Measurements from ENCODE around the gene MBP. TPM values are rescaled to one million over a fixed set of nuclear protein-coding genes. Genes with fewer than 3 reads are reported as not detected.
"Not testable (repeated sequence)": the region's sequence is repeated elsewhere in the genome, so short reads cannot be mapped to it uniquely, and the experiment has no call there.

The MBP gene
- total RNA-seq, 4 donors from 2014 or later, result 23.2 to 34.7 (median 28.2) TPM

DNA sequence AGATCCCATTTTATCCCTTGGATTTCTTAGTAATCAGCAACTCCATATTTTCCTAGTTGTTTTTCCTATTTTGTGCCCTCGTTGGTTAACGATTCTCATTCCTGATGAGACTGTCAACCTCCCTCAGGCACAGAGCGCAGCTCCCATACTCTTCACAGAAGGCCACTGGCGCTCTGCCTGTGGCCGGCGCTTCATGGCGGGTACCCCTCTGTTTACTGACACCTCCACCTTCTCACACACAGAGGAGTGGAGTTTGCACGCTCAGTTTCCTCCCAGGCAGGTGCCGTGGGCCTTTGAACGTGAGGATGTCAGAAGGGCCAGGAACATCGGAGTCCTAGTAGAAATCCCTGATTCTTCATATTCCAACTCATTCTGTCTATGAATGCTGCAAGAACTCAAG lies 139.0 kb downstream of the MBP start:
- 98% methylated on average over 7 of the region's 11 CpGs; no CpG with 5 or more reads in 1 of the 2 donors for WGBS, 2 donors (ENCODE audit: low coverage in 1 of 2)
- no peaks in the 10 kb centered on the region for H3K4me1 ChIP-seq
- H3K4me3 ChIP-seq, result no peak overlapping the region
- TF ChIP-seq POLR2AphosphoS5 (IDR thresholded peaks at IDR 0.05) (no peak), CTCF (IDR thresholded peaks at IDR 0.05) (no peak), EP300 (IDR thresholded peaks at IDR 0.05) (no peak), POLR2A (IDR thresholded peaks at IDR 0.05) (no peak)
- no peak overlapping the region for H3K27ac ChIP-seq
- no peaks in the 10 kb centered on the region for H3K36me3 ChIP-seq
- peaks cover 6% of the 10 kb centered on the region for H3K27me3 ChIP-seq
- no peak for ATAC-seq
- H3K9me3 ChIP-seq, result peaks cover 0 to 4% (median 0%) of the 10 kb centered on the region in 3 donors

DNA sequence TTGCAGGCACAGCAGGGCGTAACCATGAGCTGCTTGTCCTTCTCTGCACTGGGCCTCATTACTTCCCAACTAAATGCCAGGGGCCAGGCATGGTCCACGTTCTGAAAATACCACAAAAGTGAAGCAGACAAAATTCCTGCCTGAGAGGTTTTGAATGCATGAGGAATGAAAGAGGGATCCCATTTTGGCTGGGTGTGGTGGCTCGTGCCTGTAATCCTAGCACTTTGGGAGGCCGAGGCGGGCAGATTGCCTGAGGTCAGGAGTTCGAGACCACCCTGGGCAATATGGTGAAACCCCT lies 139.5 kb downstream of the MBP start:
- WGBS, 2 donors (ENCODE audit: low coverage in 1 of 2), result 88 to 100% methylated on average over 4 of the region's 6 CpGs
- Histone ChIP-seq H3K36me3 (no peaks in the 10 kb centered on the region), H3K4me1 (no peaks in the 10 kb centered on the region), H3K27ac (no peak overlapping the region), H3K9me3 (peaks cover 0 to 4% (median 0%) of the 10 kb centered on the region in 3 donors), H3K27me3 (peaks cover under 1% of the 10 kb centered on the region), H3K4me3 (no peak overlapping the region)
- ATAC-seq, result no peak
- no peak for TF ChIP-seq EP300 (IDR thresholded peaks at IDR 0.05)
- no peak for TF ChIP-seq POLR2AphosphoS5 (IDR thresholded peaks at IDR 0.05)
- no peak for TF ChIP-seq CTCF (IDR thresholded peaks at IDR 0.05)
- TF ChIP-seq POLR2A (IDR thresholded peaks at IDR 0.05), result no peak

DNA sequence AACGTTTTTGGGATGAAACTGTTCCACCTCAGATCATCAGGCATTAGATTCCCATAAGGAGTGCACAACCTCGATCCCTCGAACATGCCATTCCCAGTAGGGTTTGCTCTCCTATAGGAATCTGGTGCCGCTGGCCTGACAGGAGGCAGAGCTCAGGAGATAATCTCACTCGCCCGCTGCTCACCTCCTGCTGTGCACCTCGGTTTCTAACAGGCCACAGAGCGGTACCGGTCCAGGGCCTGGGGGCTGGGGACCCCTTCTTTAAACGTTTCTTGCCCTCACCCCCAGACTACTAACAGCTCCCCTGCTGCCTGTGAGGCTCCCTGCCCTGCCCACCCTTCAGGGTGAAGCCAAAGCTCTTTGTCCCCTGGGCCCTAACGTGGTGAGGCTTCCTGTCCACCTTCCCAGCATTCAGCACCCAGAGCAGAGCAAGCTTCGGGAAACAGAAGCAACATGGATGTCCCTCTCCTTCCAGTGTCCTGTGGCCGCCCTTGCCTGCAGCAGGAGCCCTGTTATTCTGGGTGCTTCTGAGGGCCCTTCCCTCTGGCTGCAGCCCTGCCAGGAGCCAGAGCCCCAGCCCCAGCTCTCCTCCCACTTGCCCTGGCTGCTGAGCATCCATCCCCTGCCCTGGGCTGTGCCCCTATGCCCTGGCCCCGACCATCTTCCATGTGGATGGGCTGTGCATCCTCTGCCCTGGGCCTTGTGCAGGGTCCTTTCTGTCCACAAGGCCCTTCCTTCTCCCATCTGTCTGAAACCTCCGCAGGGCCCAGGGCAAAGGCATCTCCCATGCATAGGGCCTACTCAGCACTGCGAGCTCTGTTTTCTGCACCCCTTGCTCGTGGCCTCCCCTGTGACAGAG lies 140.1 kb downstream of the MBP start:
- WGBS, 2 donors (ENCODE audit: low coverage in 1 of 2), result 63 to 100% methylated on average over 2 to 9 of the region's 17 CpGs
- Histone ChIP-seq H3K4me3 (no peak overlapping the region), H3K36me3 (no peaks in the 10 kb centered on the region), H3K27ac (no peak overlapping the region), H3K4me1 (no peaks in the 10 kb centered on the region), H3K9me3 (peaks cover 0 to 4% (median 0%) of the 10 kb centered on the region in 3 donors), H3K27me3 (no peaks in the 10 kb centered on the region)
- TF ChIP-seq EP300 (IDR thresholded peaks at IDR 0.05) (no peak), POLR2AphosphoS5 (IDR thresholded peaks at IDR 0.05) (no peak), POLR2A (IDR thresholded peaks at IDR 0.05) (no peak), CTCF (IDR thresholded peaks at IDR 0.05) (no peak)
- ATAC-seq, result no peak

DNA sequence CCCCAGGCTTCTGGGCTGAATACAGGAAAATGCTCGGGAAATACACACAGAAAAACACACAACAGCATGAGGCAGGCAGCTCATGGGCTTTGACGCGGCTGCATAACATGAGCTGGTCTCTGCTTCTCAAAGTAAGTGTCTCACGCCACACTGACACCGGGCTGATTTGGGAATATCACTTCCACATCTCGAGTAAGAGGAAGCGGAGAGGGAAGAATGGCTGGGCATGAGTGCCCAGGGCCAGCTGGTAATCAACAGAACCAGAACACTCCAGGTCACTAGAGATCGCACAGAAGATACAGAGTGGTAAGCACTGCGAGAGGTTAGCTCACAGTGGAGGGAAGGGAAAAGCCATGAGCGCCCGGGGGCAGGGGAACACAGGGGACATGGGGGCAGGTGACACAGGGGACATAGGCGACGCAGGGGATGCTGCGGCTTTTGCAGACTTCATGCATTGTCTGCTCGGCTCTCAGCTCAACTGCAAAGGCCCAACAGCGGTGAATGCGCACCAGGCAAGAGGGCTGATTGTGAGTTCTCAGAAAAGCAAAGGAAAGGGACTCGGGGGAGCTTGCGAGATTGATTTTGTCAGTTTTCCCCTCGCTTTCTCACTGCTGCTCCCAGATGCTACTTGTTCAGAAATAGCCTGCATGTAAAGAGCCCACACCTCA lies 141.4 kb downstream of the MBP start:
- no peaks in the 10 kb centered on the region for H3K27me3 ChIP-seq
- H3K27ac ChIP-seq, result no peak overlapping the region
- H3K4me1 ChIP-seq, result no peaks in the 10 kb centered on the region
- ATAC-seq, result peak; percentile 17
- TF ChIP-seq POLR2A (IDR thresholded peaks at IDR 0.05) (no peak), POLR2AphosphoS5 (IDR thresholded peaks at IDR 0.05) (no peak), CTCF (IDR thresholded peaks at IDR 0.05) (no peak), EP300 (IDR thresholded peaks at IDR 0.05) (no peak)
- no peaks in the 10 kb centered on the region for H3K36me3 ChIP-seq
- no peak overlapping the region for H3K4me3 ChIP-seq
- 81 to 99% methylated on average over 9 to 19 of the region's 20 CpGs for WGBS, 2 donors (ENCODE audit: low coverage in 1 of 2)
- peaks cover 0 to 4% (median 0%) of the 10 kb centered on the region in 3 donors for H3K9me3 ChIP-seq

GRCh38 chr18:76990343-76991020 lies 142.1 kb downstream of the MBP start:
- H3K36me3 ChIP-seq, H3K4me1 ChIP-seq, ATAC-seq, H3K27ac ChIP-seq, H3K27me3 ChIP-seq, H3K9me3 ChIP-seq, H3K4me3 ChIP-seq: not testable (repeated sequence)
- WGBS, 2 donors (ENCODE audit: low coverage in 1 of 2), result 80 to 93% methylated on average over 2 to 7 of the region's 8 CpGs
